ENCODE measurements around the gene RIMS3. TPM values are rescaled to one million over a fixed set of nuclear protein-coding genes. Genes with fewer than 3 reads are reported as not detected.

RIMS3 gene
- total RNA-seq, 1 experiment from 2014 or later, result 9.0 TPM

DNA sequence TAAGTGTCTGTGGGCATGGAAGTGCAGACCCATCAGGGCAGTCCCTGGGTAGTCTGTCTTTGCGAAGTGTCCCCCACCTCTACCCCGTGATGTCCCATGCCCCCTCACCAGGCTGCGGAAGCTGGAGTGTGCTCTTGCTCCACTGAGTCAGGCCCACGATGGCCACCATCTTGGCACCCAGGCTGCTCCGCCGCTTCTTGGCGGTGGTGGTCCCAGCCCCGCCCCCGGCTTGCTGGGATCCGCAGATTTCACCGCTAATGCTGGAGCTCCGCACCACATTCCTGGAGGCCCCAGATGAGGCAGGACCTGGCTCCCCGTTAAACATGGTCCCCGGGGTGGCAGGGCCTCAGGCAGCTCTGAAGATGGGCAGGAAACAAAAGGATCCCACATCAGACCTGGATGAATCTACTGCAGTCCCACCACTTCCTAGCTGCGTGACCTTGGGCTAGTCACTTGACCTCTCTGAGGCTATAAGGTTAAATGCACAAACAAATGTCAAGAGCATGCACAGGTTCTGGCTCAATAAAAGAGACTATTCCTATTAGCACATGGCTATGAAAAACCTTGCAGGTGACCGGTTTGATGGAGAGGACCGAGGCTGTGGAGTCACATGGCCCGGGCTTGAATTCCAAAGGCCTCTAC, 23.8 kb downstream of the RIMS3 start:
- CTCF ChIA-PET, result interaction anchor here (1.0 kb wide), 1 partner anchor 27 kb away, joined by 3 read pairs; no protein-coding TSS in a partner anchor
- POLR2A ChIA-PET, result no interaction called here
- H3K9me2 ChIP-seq (ENCODE audit: insufficient read depth), result no peaks in the 10 kb centered on the region

More for the DNA sequence above, 23.8 kb downstream of the RIMS3 start:
- intact Hi-C loops (cut with micrococcal nuclease), result no loop called here
- Histone ChIP-seq H3K9me3 (ENCODE audit: control insufficient read depth in 1 of 2, insufficient read depth in 1 of 2, low read depth in 1 of 2, low read length in 2 of 2) (no peaks in the 10 kb centered on the region), H3K36me3 (ENCODE audit: control insufficient read depth in 1 of 2, insufficient read depth in 2 of 2, low read length in 2 of 2) (no peaks in the 10 kb centered on the region), H3K79me2 (ENCODE audit: insufficient read depth, low read length) (no peaks in the 10 kb centered on the region), H3K27ac (ENCODE audit: low read depth, low read length) (no peak overlapping the region), H3K9ac (ENCODE audit: low read length) (no peak overlapping the region), H3K4me2 (ENCODE audit: low read length) (no peak overlapping the region), H4K20me1 (ENCODE audit: insufficient read depth) (no peaks in the 10 kb centered on the region), H3K27me3 (ENCODE audit: insufficient read depth, low read length) (no peaks in the 10 kb centered on the region), H3K4me1 (ENCODE audit: control insufficient read depth in 1 of 2, insufficient read depth in 2 of 2, low read length in 2 of 2) (peaks cover 11 to 17% of the 10 kb centered on the region in 2 experiments; a peak in 3 of 4 replicates), H2AFZ (ENCODE audit: low read depth, low read length, poor library complexity, severe bottlenecking) (no peak overlapping the region), H3K4me3 (replicated peaks in 1 of 2; ENCODE audit: low read depth in 1 of 2, low read length in 2 of 2) (no peak overlapping the region)
- ATAC-seq (no peak), DNase-seq (ENCODE audit: low read depth, low spot score) (no peak)
- TF ChIP-seq ZNF274 (IDR thresholded peaks at IDR 0.05; ENCODE audit: low read depth, low read length) (no peak), EGR1 (IDR thresholded peaks at IDR 0.05; ENCODE audit: low read depth) (no peak), ELF1 (IDR thresholded peaks at IDR 0.05; ENCODE audit: borderline replicate concordance, low read depth) (no peak), ZFX (IDR thresholded peaks at IDR 0.05) (no peak), FOSL1 (IDR thresholded peaks at IDR 0.05; ENCODE audit: low read depth) (no peak), CBX3 (IDR thresholded peaks at IDR 0.05; ENCODE audit: low read depth) (no peak), SP1 (IDR thresholded peaks at IDR 0.05; ENCODE audit: low read depth) (no peak)
- TF ChIP-seq, protein P1, sequence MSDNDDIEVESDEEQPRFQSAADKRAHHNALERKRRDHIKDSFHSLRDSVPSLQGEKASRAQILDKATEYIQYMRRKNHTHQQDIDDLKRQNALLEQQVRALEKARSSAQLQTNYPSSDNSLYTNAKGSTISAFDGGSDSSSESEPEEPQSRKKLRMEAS (IDR thresholded peaks at IDR 0.05), result no peak
- TF ChIP-seq, protein P2, sequence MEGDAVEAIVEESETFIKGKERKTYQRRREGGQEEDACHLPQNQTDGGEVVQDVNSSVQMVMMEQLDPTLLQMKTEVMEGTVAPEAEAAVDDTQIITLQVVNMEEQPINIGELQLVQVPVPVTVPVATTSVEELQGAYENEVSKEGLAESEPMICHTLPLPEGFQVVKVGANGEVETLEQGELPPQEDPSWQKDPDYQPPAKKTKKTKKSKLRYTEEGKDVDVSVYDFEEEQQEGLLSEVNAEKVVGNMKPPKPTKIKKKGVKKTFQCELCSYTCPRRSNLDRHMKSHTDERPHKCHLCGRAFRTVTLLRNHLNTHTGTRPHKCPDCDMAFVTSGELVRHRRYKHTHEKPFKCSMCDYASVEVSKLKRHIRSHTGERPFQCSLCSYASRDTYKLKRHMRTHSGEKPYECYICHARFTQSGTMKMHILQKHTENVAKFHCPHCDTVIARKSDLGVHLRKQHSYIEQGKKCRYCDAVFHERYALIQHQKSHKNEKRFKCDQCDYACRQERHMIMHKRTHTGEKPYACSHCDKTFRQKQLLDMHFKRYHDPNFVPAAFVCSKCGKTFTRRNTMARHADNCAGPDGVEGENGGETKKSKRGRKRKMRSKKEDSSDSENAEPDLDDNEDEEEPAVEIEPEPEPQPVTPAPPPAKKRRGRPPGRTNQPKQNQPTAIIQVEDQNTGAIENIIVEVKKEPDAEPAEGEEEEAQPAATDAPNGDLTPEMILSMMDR (IDR thresholded peaks at IDR 0.05 in 2 of 3, conservative IDR thresholded peaks at IDR 0.05 in 1 of 3; ENCODE audit: borderline replicate concordance in 1 of 3, insufficient read depth in 1 of 3, low read depth in 2 of 3, low read length in 2 of 3), result no peak
- no TSS peak for BruUV-seq (replicated peaks)
- RAD21 ChIA-PET (ENCODE audit: low non-redundant PET in 1 of 2, low total read pairs in 2 of 2, uncharacterized antibody in 2 of 2, unreplicated experiment in 2 of 2), result no interaction called here

All from HCT116 (cell line).